ENCODE data around the gene ZFP57. TPM values are rescaled to one million over a fixed set of nuclear protein-coding genes. Genes with fewer than 3 reads are reported as not detected.

ZFP57 gene
- total and polyA plus RNA-seq, 2 of the 13 experiments (the other 11 are each of a cell fraction or from before 2014, with no cell fraction given): not detected

GRCh38 chr6:29651413-29652197, 29.3 kb downstream of the ZFP57 start (continued):
- no peak for TF ChIP-seq AHDC1 (CRISPR knock-in tag; IDR thresholded peaks at IDR 0.05; ENCODE audit: borderline replicate concordance)
- no peak for TF ChIP-seq ZMYM2 (CRISPR knock-in tag; IDR thresholded peaks at IDR 0.05)
- TF ChIP-seq ZNF547 (CRISPR knock-in tag; IDR thresholded peaks at IDR 0.05): no peak
- TF ChIP-seq SIN3A (IDR thresholded peaks at IDR 0.05; ENCODE audit: borderline replicate concordance, low read depth, low read length): no peak
- no peak for TF ChIP-seq NFIC (IDR thresholded peaks at IDR 0.05; ENCODE audit: low read length)
- TF ChIP-seq HOXA5 (CRISPR knock-in tag; IDR thresholded peaks at IDR 0.05): no peak
- no peak for TF ChIP-seq PAX8 (CRISPR knock-in tag; IDR thresholded peaks at IDR 0.05; ENCODE audit: borderline replicate concordance)
- no peak for TF ChIP-seq ZSCAN30 (CRISPR knock-in tag; IDR thresholded peaks at IDR 0.05)
- no peak for TF ChIP-seq ZNF484 (CRISPR knock-in tag; IDR thresholded peaks at IDR 0.05; ENCODE audit: borderline replicate concordance, low read depth)
- TF ChIP-seq ZNF331 (CRISPR knock-in tag; IDR thresholded peaks at IDR 0.05): no peak
- TF ChIP-seq GATAD2A (CRISPR knock-in tag; IDR thresholded peaks at IDR 0.05): peak; percentile 46; the same call in 1 of the 2 replicates
- peak; percentile 74 for TF ChIP-seq GFI1 (CRISPR knock-in tag; IDR thresholded peaks at IDR 0.05; ENCODE audit: borderline replicate concordance)
- no peak for TF ChIP-seq ZNF329 (CRISPR knock-in tag; IDR thresholded peaks at IDR 0.05; ENCODE audit: low read depth)
- TF ChIP-seq NFAT5 (CRISPR knock-in tag; IDR thresholded peaks at IDR 0.05): no peak
- TF ChIP-seq JUND (CRISPR knock-in tag; IDR thresholded peaks at IDR 0.05): no peak
- TF ChIP-seq CBX2 (IDR thresholded peaks at IDR 0.05; ENCODE audit: low read depth, low read length): no peak
- no peak for TF ChIP-seq CBX2 (CRISPR knock-in tag; IDR thresholded peaks at IDR 0.05; ENCODE audit: low read depth)
- TF ChIP-seq CBX1 (IDR thresholded peaks at IDR 0.05; ENCODE audit: low read depth): no peak
- TF ChIP-seq PPARG (CRISPR knock-in tag; conservative IDR thresholded peaks at IDR 0.05): no peak
